ENCODE data around the gene ZNF827.

ZNF827 gene

DNA sequence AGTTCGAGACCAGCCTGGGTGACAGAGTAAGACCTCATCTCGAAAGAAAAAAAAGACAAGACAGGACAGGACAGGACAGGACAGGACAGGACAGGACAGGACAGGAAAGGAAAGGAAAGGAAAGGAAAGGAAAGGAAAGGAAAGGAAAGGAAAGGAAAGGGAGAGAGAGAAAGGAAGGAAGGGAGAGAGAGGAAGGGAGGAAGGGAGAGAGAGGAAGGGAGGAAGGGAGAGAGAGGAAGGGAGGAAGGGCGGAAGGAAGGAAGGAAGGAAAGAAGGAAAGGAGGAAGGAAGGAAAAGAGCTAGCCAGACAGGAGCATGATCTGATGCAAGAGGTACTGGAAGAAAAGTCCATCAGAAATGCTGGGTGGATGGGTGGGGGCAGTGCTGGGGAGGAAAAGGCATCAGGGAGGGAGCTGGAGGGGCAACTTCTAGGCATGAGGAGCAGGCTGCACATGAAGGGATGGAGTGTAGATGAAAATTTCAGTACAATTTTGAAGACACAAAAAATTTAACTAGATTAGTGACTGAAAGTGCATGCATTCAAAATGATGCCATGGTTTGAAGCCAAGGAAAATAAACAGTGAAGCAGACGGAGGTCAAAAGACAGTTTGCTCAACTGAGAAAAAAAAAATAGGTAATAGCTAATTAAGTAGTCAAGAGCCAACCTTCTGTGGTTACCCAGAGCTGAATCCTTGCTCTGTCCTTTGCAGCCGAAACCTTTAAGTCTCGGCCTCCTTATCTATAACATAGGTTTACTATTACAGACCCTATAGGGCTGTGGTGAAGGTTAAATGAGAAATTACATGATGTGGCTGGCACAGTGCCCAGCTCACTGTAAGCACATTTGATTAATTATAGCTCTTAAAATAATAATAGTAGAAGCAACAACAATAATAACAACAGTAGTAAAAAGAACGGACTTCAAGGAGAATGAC, 59.9 kb downstream of the ZNF827 start:
- Histone ChIP-seq H3K18ac (ENCODE audit: low read depth in 1 of 2, low read length in 2 of 2) (no peak overlapping the region), H4K8ac (ENCODE audit: low read length) (no peak overlapping the region), H3K4me2 (ENCODE audit: low read length, poor library complexity, severe bottlenecking) (no peak overlapping the region), H3K9ac (ENCODE audit: low read length) (no peak overlapping the region), H3K27ac (ENCODE audit: low read length, poor library complexity, severe bottlenecking) (peak overlapping the region; percentile 28), H2AK5ac (ENCODE audit: low read length, severe bottlenecking) (no peak overlapping the region), H4K91ac (ENCODE audit: low read length) (peak overlapping the region; percentile 21), H3K27me3 (ENCODE audit: control insufficient read depth in 1 of 2, insufficient read depth in 1 of 2, low read length in 2 of 2) (no peaks in the 10 kb centered on the region), H3K4me1 (ENCODE audit: control insufficient read depth, insufficient read depth, low read depth, low read length) (peaks cover 12% of the 10 kb centered on the region), H2BK120ac (ENCODE audit: low read depth, low read length) (no peak overlapping the region), H2AFZ (ENCODE audit: low read depth, low read length) (no peak overlapping the region), H3K14ac (ENCODE audit: low read length in 2 of 2) (no peak overlapping the region), H2BK12ac (ENCODE audit: low read length in 2 of 2) (peak overlapping the region in 1 of 2 experiments; percentile 63), H3K4me3 (ENCODE audit: insufficient read depth in 1 of 2, low read depth in 1 of 2, low read length in 2 of 2) (no peak overlapping the region), H3K79me1 (replicated peaks; ENCODE audit: low read length, poor library complexity, severe bottlenecking) (peaks cover 37% of the 10 kb centered on the region), H2BK15ac (ENCODE audit: low read depth, poor library complexity, severe bottlenecking) (no peak overlapping the region), H3K23ac (ENCODE audit: low read length in 2 of 2) (no peak overlapping the region), H2BK5ac (ENCODE audit: low read depth, low read length, poor library complexity, severe bottlenecking) (no peak overlapping the region), H3K4ac (ENCODE audit: low read depth in 1 of 2, low read length in 2 of 2) (no peak overlapping the region), H3K9me3 (ENCODE audit: control insufficient read depth, low read length) (no peaks in the 10 kb centered on the region), H3K36me3 (ENCODE audit: control insufficient read depth in 1 of 2, insufficient read depth in 2 of 2, low read depth in 1 of 2, low read length in 2 of 2) (peaks cover 3 to 12% of the 10 kb centered on the region in 2 experiments)
- 75% methylated on average over 6 of the region's 7 CpGs for whole genome bisulfite sequencing
- DNase-seq = peak; percentile 54

DNA sequence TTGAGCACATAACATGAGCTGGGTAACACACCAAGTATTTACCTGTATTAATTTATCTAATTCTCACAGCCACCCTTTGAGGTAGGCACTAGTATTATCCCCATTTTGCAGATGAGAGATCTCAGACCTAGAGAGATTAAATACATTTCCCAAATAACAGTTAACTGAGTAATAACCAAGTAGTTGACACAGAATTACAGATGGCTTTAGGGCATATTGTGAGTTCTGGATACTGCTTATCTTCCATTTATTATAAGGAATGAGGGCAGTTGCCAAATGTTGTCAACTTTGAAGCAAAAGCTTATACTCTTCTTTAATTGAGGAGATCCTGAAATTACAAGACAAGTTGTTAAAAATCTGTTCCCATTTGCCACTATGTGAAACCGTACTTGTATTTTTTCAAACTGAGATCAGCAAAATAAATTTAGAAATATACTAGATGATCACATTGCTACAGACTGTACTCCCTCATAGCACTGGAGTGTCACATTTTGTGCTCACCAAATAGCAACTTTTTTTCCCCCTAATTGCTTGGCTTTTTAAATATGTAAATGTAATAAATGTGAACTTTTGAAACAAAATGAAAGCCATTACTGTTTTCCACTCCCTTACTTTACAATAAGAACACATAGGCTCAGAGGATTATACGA, 62.0 kb downstream of the ZNF827 start:
- 100% methylated on average over 1 of the region's 2 CpGs for WGBS
- no peak overlapping the region for H2BK5ac ChIP-seq (ENCODE audit: low read depth, low read length, poor library complexity, severe bottlenecking)
- H3K4ac ChIP-seq (ENCODE audit: low read depth in 1 of 2, low read length in 2 of 2) = no peak overlapping the region
- H3K79me1 ChIP-seq (replicated peaks; ENCODE audit: low read length, poor library complexity, severe bottlenecking) = peaks cover 32% of the 10 kb centered on the region
- no peaks in the 10 kb centered on the region for H3K9me3 ChIP-seq (ENCODE audit: control insufficient read depth, low read length)
- no peak for DNase-seq
- no peak overlapping the region for H4K8ac ChIP-seq (ENCODE audit: low read length)
- H3K4me2 ChIP-seq (ENCODE audit: low read length, poor library complexity, severe bottlenecking) = no peak overlapping the region
- no peak overlapping the region for H3K4me3 ChIP-seq (ENCODE audit: insufficient read depth in 1 of 2, low read depth in 1 of 2, low read length in 2 of 2)
- H2AFZ ChIP-seq (ENCODE audit: low read depth, low read length) = no peak overlapping the region
- no peak overlapping the region for H3K9ac ChIP-seq (ENCODE audit: low read length)
- no peak overlapping the region for H2AK5ac ChIP-seq (ENCODE audit: low read length, severe bottlenecking)
- no peak overlapping the region for H2BK120ac ChIP-seq (ENCODE audit: low read depth, low read length)
- no peak overlapping the region for H2BK12ac ChIP-seq (ENCODE audit: low read length in 2 of 2)
- no peak overlapping the region for H4K91ac ChIP-seq (ENCODE audit: low read length)
- H2BK15ac ChIP-seq (ENCODE audit: low read depth, poor library complexity, severe bottlenecking) = no peak overlapping the region
- H3K36me3 ChIP-seq (ENCODE audit: control insufficient read depth in 1 of 2, insufficient read depth in 2 of 2, low read depth in 1 of 2, low read length in 2 of 2) = peaks cover 0 to 9% of the 10 kb centered on the region in 2 experiments
- H3K4me1 ChIP-seq (ENCODE audit: control insufficient read depth, insufficient read depth, low read depth, low read length) = peaks cover 8% of the 10 kb centered on the region
- H3K23ac ChIP-seq (ENCODE audit: low read length in 2 of 2) = no peak overlapping the region
- H3K27me3 ChIP-seq (ENCODE audit: control insufficient read depth in 1 of 2, insufficient read depth in 1 of 2, low read length in 2 of 2) = no peaks in the 10 kb centered on the region
- no peak overlapping the region for H3K27ac ChIP-seq (ENCODE audit: low read length, poor library complexity, severe bottlenecking)
- no peak overlapping the region for H3K14ac ChIP-seq (ENCODE audit: low read length in 2 of 2)
- no peak overlapping the region for H3K18ac ChIP-seq (ENCODE audit: low read depth in 1 of 2, low read length in 2 of 2)

DNA sequence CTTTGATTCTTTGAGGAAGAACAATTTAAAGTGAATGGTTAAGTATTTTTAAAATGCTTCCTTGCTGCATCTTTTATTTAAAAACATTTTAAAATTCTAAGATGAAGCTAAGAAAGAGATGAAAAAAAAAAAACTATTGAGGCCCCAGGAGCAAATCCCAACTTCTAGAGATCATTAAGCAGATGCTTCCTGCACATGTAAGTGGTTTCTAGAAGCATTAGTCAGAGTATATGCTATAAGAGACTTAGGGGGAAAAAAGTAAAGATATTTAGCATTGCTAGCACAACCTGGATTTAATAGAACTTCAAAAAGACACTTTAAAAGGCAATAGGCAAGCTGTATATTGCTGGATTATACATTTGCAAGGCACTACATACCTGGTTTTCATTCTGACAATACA, 64.7 kb downstream of the ZNF827 start:
- H3K27ac ChIP-seq (ENCODE audit: low read length, poor library complexity, severe bottlenecking) = no peak overlapping the region
- H3K36me3 ChIP-seq (ENCODE audit: control insufficient read depth in 1 of 2, insufficient read depth in 2 of 2, low read depth in 1 of 2, low read length in 2 of 2) = peaks cover 0 to 13% of the 10 kb centered on the region in 2 experiments
- H3K4ac ChIP-seq (ENCODE audit: low read depth in 1 of 2, low read length in 2 of 2) = no peak overlapping the region
- no peak overlapping the region for H2AFZ ChIP-seq (ENCODE audit: low read depth, low read length)
- no peak overlapping the region for H4K8ac ChIP-seq (ENCODE audit: low read length)
- H2BK120ac ChIP-seq (ENCODE audit: low read depth, low read length) = no peak overlapping the region
- H2BK12ac ChIP-seq (ENCODE audit: low read length in 2 of 2) = no peak overlapping the region
- no peaks in the 10 kb centered on the region for H3K27me3 ChIP-seq (ENCODE audit: control insufficient read depth in 1 of 2, insufficient read depth in 1 of 2, low read length in 2 of 2)
- no peak for DNase-seq
- no peak overlapping the region for H3K23ac ChIP-seq (ENCODE audit: low read length in 2 of 2)
- no peak overlapping the region for H3K14ac ChIP-seq (ENCODE audit: low read length in 2 of 2)
- H3K4me3 ChIP-seq (ENCODE audit: insufficient read depth in 1 of 2, low read depth in 1 of 2, low read length in 2 of 2) = no peak overlapping the region
- H4K91ac ChIP-seq (ENCODE audit: low read length) = no peak overlapping the region
- H3K9me3 ChIP-seq (ENCODE audit: control insufficient read depth, low read length) = no peaks in the 10 kb centered on the region
- H3K4me1 ChIP-seq (ENCODE audit: control insufficient read depth, insufficient read depth, low read depth, low read length) = peaks cover 7% of the 10 kb centered on the region
- no peak overlapping the region for H2BK15ac ChIP-seq (ENCODE audit: low read depth, poor library complexity, severe bottlenecking)
- H3K18ac ChIP-seq (ENCODE audit: low read depth in 1 of 2, low read length in 2 of 2) = no peak overlapping the region
- no peak overlapping the region for H3K9ac ChIP-seq (ENCODE audit: low read length)
- peaks cover 23% of the 10 kb centered on the region for H3K79me1 ChIP-seq (replicated peaks; ENCODE audit: low read length, poor library complexity, severe bottlenecking)
- H2BK5ac ChIP-seq (ENCODE audit: low read depth, low read length, poor library complexity, severe bottlenecking) = no peak overlapping the region
- H3K4me2 ChIP-seq (ENCODE audit: low read length, poor library complexity, severe bottlenecking) = no peak overlapping the region
- H2AK5ac ChIP-seq (ENCODE audit: low read length, severe bottlenecking) = no peak overlapping the region

DNA sequence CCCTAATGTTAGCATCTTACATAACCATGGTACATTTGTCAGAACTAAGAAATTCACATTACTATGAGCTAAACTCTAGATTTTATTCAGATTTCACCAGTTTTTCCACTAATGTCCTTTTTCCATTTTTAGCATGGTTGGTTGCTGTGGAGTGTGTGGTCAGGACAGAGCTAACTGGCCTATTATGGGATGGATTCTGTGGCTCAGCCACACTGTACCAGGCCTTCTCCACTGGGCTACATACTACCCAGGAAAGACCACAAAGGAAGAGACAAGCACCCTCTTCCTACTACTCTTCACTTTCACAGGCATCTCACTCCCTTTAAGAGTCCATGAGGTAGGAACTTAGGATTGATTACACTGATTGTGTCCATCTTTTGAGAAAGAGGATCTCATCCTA, 67.4 kb downstream of the ZNF827 start:
- DNase-seq = no peak
- Histone ChIP-seq H3K4me2 (ENCODE audit: low read length, poor library complexity, severe bottlenecking) (no peak overlapping the region), H2AFZ (ENCODE audit: low read depth, low read length) (no peak overlapping the region), H3K27ac (ENCODE audit: low read length, poor library complexity, severe bottlenecking) (no peak overlapping the region), H3K14ac (ENCODE audit: low read length in 2 of 2) (no peak overlapping the region), H4K8ac (ENCODE audit: low read length) (no peak overlapping the region), H3K27me3 (ENCODE audit: control insufficient read depth in 1 of 2, insufficient read depth in 1 of 2, low read length in 2 of 2) (no peaks in the 10 kb centered on the region), H3K4me3 (ENCODE audit: insufficient read depth in 1 of 2, low read depth in 1 of 2, low read length in 2 of 2) (no peak overlapping the region), H2BK12ac (ENCODE audit: low read length in 2 of 2) (no peak overlapping the region), H2BK5ac (ENCODE audit: low read depth, low read length, poor library complexity, severe bottlenecking) (no peak overlapping the region), H3K9ac (ENCODE audit: low read length) (no peak overlapping the region), H4K91ac (ENCODE audit: low read length) (no peak overlapping the region), H2BK120ac (ENCODE audit: low read depth, low read length) (no peak overlapping the region), H3K9me3 (ENCODE audit: control insufficient read depth, low read length) (no peaks in the 10 kb centered on the region), H3K36me3 (ENCODE audit: control insufficient read depth in 1 of 2, insufficient read depth in 2 of 2, low read depth in 1 of 2, low read length in 2 of 2) (peaks cover 0 to 9% of the 10 kb centered on the region in 2 experiments), H3K18ac (ENCODE audit: low read depth in 1 of 2, low read length in 2 of 2) (no peak overlapping the region), H3K4me1 (ENCODE audit: control insufficient read depth, insufficient read depth, low read depth, low read length) (peaks cover 5% of the 10 kb centered on the region), H2AK5ac (ENCODE audit: low read length, severe bottlenecking) (no peak overlapping the region), H3K79me1 (replicated peaks; ENCODE audit: low read length, poor library complexity, severe bottlenecking) (peaks cover 21% of the 10 kb centered on the region), H2BK15ac (ENCODE audit: low read depth, poor library complexity, severe bottlenecking) (no peak overlapping the region), H3K4ac (ENCODE audit: low read depth in 1 of 2, low read length in 2 of 2) (no peak overlapping the region), H3K23ac (ENCODE audit: low read length in 2 of 2) (no peak overlapping the region)
